HepG2 (cell line): ENCODE measurements around the gene PSEN2. TPM values are rescaled to one million over a fixed set of nuclear protein-coding genes. Genes with fewer than 3 reads are reported as not detected.

ENCODE experiments used
- ATF7-NPFF ChIP-seq: sonication (generic); formaldehyde crosslinking; IDR thresholded peaks from 2 replicates; pipeline ENCODE4 v1.8.1; 2023; ENCODE audit warnings: mild to moderate bottlenecking, low read depth, missing genetic modification reagents, moderate library complexity
- BCL6 ChIP-seq: IDR thresholded peaks from 2 replicates; pipeline ENCODE4 v1.6.1; 2016; ENCODE audit warnings: missing genetic modification reagents, missing compliant biosample characterization
- EED ChIP-seq: sonication (generic); formaldehyde crosslinking; IDR thresholded peaks from 2 replicates; pipeline ENCODE4 v1.5.0; 2020; ENCODE audit warnings: mild to moderate bottlenecking, missing genetic modification reagents
- ERF ChIP-seq: IDR thresholded peaks from 2 replicates; pipeline ENCODE4 v1.6.1; 2018; ENCODE audit warnings: missing biosample characterization, missing genetic modification reagents
- ESRRA ChIP-seq: sonication (generic); formaldehyde crosslinking; IDR thresholded peaks from 2 replicates; pipeline ENCODE4 v1.5.1; 2020; ENCODE audit warnings: mild to moderate bottlenecking, low read depth, missing genetic modification reagents
- FOXK2 ChIP-seq: fragments of 450-650 bp; IDR thresholded peaks from 2 replicates; pipeline ENCODE4 v1.6.1; 2016
- MLX ChIP-seq: IDR thresholded peaks from 2 replicates; pipeline ENCODE4 v1.6.1; 2016
- NR2F6 ChIP-seq, 2 experiments: IDR thresholded peaks; 2 replicates each; pipeline ENCODE4 v1.6.1; 2016; ENCODE audit warnings: antibody characterized with exemption in 1 of 2, mild to moderate bottlenecking in 1 of 2
- NRL ChIP-seq: sonication (generic); formaldehyde crosslinking; IDR thresholded peaks from 2 replicates; pipeline ENCODE4 v1.5.0; 2020; ENCODE audit warnings: missing genetic modification reagents, mild to moderate bottlenecking, moderate library complexity, borderline replicate concordance
- PAXIP1 ChIP-seq: sonication (generic); formaldehyde crosslinking; conservative IDR thresholded peaks from 2 replicates; pipeline ENCODE4 v1.4.0; 2020; ENCODE audit warnings: mild to moderate bottlenecking, missing genetic modification reagents, moderate library complexity
- POLR2AphosphoS2 ChIP-seq: IDR thresholded peaks from 2 replicates; pipeline ENCODE4 v1.6.1; 2011; ENCODE audit warnings: low read depth, low read length, improper control_type of control experiment
- RORA ChIP-seq: sonication (generic); formaldehyde crosslinking; IDR thresholded peaks from 2 replicates; pipeline ENCODE4 v1.5.0; 2020; ENCODE audit warnings: mild to moderate bottlenecking, missing genetic modification reagents, moderate library complexity
- SMARCC2 ChIP-seq: fragments of 450-650 bp; IDR thresholded peaks from 2 replicates; pipeline ENCODE4 v1.6.1; 2017; ENCODE audit warnings: antibody characterized with exemption, mild to moderate bottlenecking
- ZBTB14 ChIP-seq: sonication (generic); formaldehyde crosslinking; IDR thresholded peaks from 2 replicates; pipeline ENCODE4 v1.4.0; 2020; ENCODE audit warnings: missing genetic modification reagents
- ZBTB4 ChIP-seq: sonication (generic); formaldehyde crosslinking; IDR thresholded peaks from 2 replicates; pipeline ENCODE4 v1.4.0; 2020; ENCODE audit warnings: missing genetic modification reagents, mild to moderate bottlenecking, borderline replicate concordance
- ZNF30 ChIP-seq: sonication (generic); formaldehyde crosslinking; IDR thresholded peaks from 2 replicates; pipeline ENCODE4 v1.5.0; 2020; ENCODE audit warnings: mild to moderate bottlenecking, missing genetic modification reagents
- ZNF333 ChIP-seq: sonication (generic); formaldehyde crosslinking; IDR thresholded peaks from 2 replicates; pipeline ENCODE4 v1.4.0; 2020; ENCODE audit warnings: mild to moderate bottlenecking, missing genetic modification reagents, borderline replicate concordance
- ZNF773 ChIP-seq: sonication (generic); formaldehyde crosslinking; IDR thresholded peaks from 2 replicates; pipeline ENCODE4 v1.4.0; 2020; ENCODE audit warnings: missing genetic modification reagents, borderline replicate concordance
- ZNF784 ChIP-seq: sonication (generic); formaldehyde crosslinking; IDR thresholded peaks from 2 replicates; pipeline ENCODE4 v1.5.1; 2020; ENCODE audit warnings: missing genetic modification reagents, mild to moderate bottlenecking, borderline replicate concordance
- polyA plus RNA-seq, 8 experiments: library from polyadenylated mRNA; depleted of rRNA in 3 of 8; stranded (reverse) in 7 of 8; unstranded in 1 of 8; fragments of >200 nt; fragmentation: Illumina TruSeq in 4 of 8; extraction: Trizol in 4 of 8; gene quantifications; 2 replicates each; pipeline versions ENCODE4 v1.2.1 to v1.2.3, GENCODE V29; 2011 to 2016; ENCODE audit warnings: low read depth in 4 of 8, missing spikeins in 1 of 8, mixed read lengths in 1 of 8; ENCODE audit not compliant: insufficient read depth in 1 of 8
- total RNA-seq, 5 experiments: library from RNA; depleted of rRNA; stranded (reverse); fragments of >200 nt; fragmentation: Illumina TruSeq; extraction: Trizol; gene quantifications; 2 replicates each; pipeline ENCODE4 v1.2.3, GENCODE V29; 2016; ENCODE audit warnings: low read depth in 1 of 5

The PSEN2 gene
- total and polyA plus RNA-seq, 2 of the 13 experiments (the other 11 are each of a cell fraction or from before 2014, with no cell fraction given): 5.9 to 13.1 TPM

- TF ChIP-seq MLX (CRISPR knock-in tag): no peak
- TF ChIP-seq ERF: 0 out of 2 replicates have a peak, but pooled peaks have one; percentile 75
- no peak for TF ChIP-seq RORA
- TF ChIP-seq ZBTB14 (CRISPR knock-in tag): no peak
- TF ChIP-seq ESRRA (CRISPR knock-in tag): no peak; the same call in none of the 2 replicates
- 0 out of 2 replicates have a peak, but pooled peaks have one; percentile 59 for TF ChIP-seq POLR2AphosphoS2
- no peak for TF ChIP-seq ZNF773
- peak; percentile 62; the same call in 1 of the 2 replicates for TF ChIP-seq PAXIP1
- peak; percentile 93 for TF ChIP-seq ATF7-NPFF
- TF ChIP-seq SMARCC2: no peak
- no peak for TF ChIP-seq EED (CRISPR knock-in tag)
- TF ChIP-seq NR2F6 (IDR thresholded peaks at IDR 0.05): no peak
- TF ChIP-seq NR2F6 (CRISPR knock-in tag; IDR thresholded peaks at IDR 0.05): peak; percentile 5; the same call in 1 of the 2 replicates
- no peak for TF ChIP-seq ZNF30 (CRISPR knock-in tag)
- TF ChIP-seq ZBTB4 (CRISPR knock-in tag): peak; percentile 84; the same call in 1 of the 2 replicates
- TF ChIP-seq FOXK2: no peak
- peak; percentile 57 for TF ChIP-seq ZNF333 (CRISPR knock-in tag)
- no peak; the same call in 1 of the 2 replicates for TF ChIP-seq ZNF784 (CRISPR knock-in tag)
- TF ChIP-seq NRL: peak; percentile 89
- no peak for TF ChIP-seq BCL6
These were observed 69.1 kb downstream of the PSEN2 start (continued) for GRCh38 chr1:226939438-226940028.
